Measurements from ENCODE around the gene EMILIN3.

EMILIN3 gene

DNA sequence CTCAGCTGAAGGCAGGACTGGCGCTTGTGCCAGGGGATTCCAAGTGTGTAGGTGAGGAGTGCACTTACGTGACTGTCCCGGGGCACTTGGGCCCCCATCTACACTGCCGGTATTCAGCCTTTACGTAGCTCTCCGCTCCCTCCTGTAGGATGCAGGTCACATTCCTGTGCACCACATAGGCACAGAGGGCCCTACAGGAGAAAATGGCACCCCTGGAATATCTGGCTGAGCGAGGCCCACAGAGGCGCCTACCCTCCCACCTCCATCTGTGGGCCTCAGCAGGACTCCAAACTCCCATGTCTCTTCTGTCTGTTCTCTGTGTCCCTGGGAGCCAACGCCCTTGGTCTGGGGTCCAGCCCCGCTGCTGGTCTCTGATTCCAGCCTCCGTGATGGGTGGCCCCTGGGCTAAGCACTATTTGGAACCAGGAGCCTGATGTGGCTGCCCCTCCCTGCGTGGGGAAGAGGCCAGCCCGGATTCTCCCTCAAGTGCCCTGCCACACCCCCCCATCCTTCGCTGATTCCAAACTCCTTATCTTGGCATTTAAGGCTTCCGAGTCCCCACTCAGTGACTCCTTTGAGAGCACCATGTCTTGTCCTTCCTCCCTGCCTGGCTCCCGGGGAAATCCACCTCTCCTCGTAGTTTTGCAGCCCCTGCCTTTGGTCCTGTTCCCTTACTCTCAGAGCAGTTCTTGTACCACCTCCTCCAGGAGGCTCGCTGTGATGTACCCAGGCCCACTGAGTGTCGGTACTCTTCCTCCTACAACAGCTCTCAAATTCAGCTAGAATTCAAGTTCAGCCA, 1.5 kb downstream of the EMILIN3 start:
- Histone ChIP-seq H3K4me3 (ENCODE audit: insufficient read depth, low read depth, low read length, poor library complexity, severe bottlenecking) (no peak overlapping the region), H3K9me3 (ENCODE audit: control insufficient read depth, low read length) (no peaks in the 10 kb centered on the region), H3K4me1 (ENCODE audit: control insufficient read depth, insufficient read depth, low read length, poor library complexity, severe bottlenecking) (no peaks in the 10 kb centered on the region), H3K36me3 (ENCODE audit: control insufficient read depth, insufficient read depth, low read length) (no peaks in the 10 kb centered on the region), H3K27ac (ENCODE audit: insufficient read depth, low read length, poor library complexity, severe bottlenecking) (no peak overlapping the region), H3K27me3 (replicated peaks; ENCODE audit: control insufficient read depth, insufficient read depth, low read length, poor library complexity, severe bottlenecking) (peaks cover 12% of the 10 kb centered on the region)
- no peak for DNase-seq

GRCh38 chr20:41364236-41364855, 2.3 kb downstream of the EMILIN3 start:
- no peak overlapping the region for H3K27ac ChIP-seq (ENCODE audit: insufficient read depth, low read length, poor library complexity, severe bottlenecking)
- H3K27me3 ChIP-seq (replicated peaks; ENCODE audit: control insufficient read depth, insufficient read depth, low read length, poor library complexity, severe bottlenecking), result peaks cover 12% of the 10 kb centered on the region
- DNase-seq, result no peak
- no peaks in the 10 kb centered on the region for H3K36me3 ChIP-seq (ENCODE audit: control insufficient read depth, insufficient read depth, low read length)
- no peak overlapping the region for H3K4me3 ChIP-seq (ENCODE audit: insufficient read depth, low read depth, low read length, poor library complexity, severe bottlenecking)
- no peaks in the 10 kb centered on the region for H3K9me3 ChIP-seq (ENCODE audit: control insufficient read depth, low read length)
- H3K4me1 ChIP-seq (ENCODE audit: control insufficient read depth, insufficient read depth, low read length, poor library complexity, severe bottlenecking), result no peaks in the 10 kb centered on the region

DNA sequence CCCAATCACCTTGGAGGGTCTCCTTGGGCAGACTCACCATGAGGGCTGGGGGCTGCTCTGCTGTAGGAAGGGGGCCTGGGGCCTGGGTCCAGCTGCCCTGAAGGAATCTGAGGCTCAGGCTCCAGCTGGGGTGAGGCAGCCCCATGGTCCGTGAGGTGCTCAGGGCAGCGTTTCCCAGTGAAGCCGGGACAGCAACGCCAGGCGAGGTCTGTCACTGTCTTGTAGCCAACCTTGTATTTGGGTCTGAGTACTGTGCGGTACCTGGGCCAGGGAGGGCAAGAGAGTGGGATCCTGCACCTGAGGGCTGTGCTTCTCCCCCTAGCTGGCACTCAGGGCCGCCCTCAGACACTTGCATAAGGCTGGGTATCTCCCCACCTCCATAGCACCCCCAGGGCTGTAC, 3.0 kb downstream of the EMILIN3 start:
- Histone ChIP-seq H3K27me3 (replicated peaks; ENCODE audit: control insufficient read depth, insufficient read depth, low read length, poor library complexity, severe bottlenecking) (peaks cover 12% of the 10 kb centered on the region), H3K36me3 (ENCODE audit: control insufficient read depth, insufficient read depth, low read length) (no peaks in the 10 kb centered on the region), H3K27ac (ENCODE audit: insufficient read depth, low read length, poor library complexity, severe bottlenecking) (no peak overlapping the region), H3K9me3 (ENCODE audit: control insufficient read depth, low read length) (no peaks in the 10 kb centered on the region), H3K4me3 (ENCODE audit: insufficient read depth, low read depth, low read length, poor library complexity, severe bottlenecking) (no peak overlapping the region), H3K4me1 (ENCODE audit: control insufficient read depth, insufficient read depth, low read length, poor library complexity, severe bottlenecking) (no peaks in the 10 kb centered on the region)
- DNase-seq, result no peak

DNA sequence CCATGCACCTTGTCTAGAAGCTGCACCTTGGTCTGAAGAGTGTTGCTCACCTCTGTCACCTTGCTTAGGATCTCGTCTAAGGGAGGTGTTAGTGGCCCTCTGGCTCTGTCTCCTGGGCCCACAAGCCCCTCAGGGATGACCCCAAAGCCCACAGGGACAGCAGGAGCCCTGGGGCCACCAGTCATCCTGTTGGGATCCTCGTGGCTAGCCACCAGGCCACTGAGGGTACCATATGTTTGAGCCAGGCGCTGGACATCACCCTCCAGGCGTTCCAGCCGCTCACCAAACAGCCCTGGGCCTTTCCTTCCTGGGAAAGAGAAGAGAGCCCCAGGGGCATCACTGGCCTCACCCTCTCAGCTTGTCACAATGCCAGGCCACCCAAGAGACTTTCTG, 3.9 kb downstream of the EMILIN3 start:
- H3K4me3 ChIP-seq (ENCODE audit: insufficient read depth, low read depth, low read length, poor library complexity, severe bottlenecking), result no peak overlapping the region
- no peaks in the 10 kb centered on the region for H3K9me3 ChIP-seq (ENCODE audit: control insufficient read depth, low read length)
- H3K27me3 ChIP-seq (replicated peaks; ENCODE audit: control insufficient read depth, insufficient read depth, low read length, poor library complexity, severe bottlenecking), result peaks cover 12% of the 10 kb centered on the region
- no peaks in the 10 kb centered on the region for H3K4me1 ChIP-seq (ENCODE audit: control insufficient read depth, insufficient read depth, low read length, poor library complexity, severe bottlenecking)
- no peaks in the 10 kb centered on the region for H3K36me3 ChIP-seq (ENCODE audit: control insufficient read depth, insufficient read depth, low read length)
- no peak overlapping the region for H3K27ac ChIP-seq (ENCODE audit: insufficient read depth, low read length, poor library complexity, severe bottlenecking)
- no peak for DNase-seq

GRCh38 chr20:41361757-41362747, 4.6 kb downstream of the EMILIN3 start:
- H3K36me3 ChIP-seq (ENCODE audit: control insufficient read depth, insufficient read depth, low read length), result no peaks in the 10 kb centered on the region
- no peak overlapping the region for H3K27ac ChIP-seq (ENCODE audit: insufficient read depth, low read length, poor library complexity, severe bottlenecking)
- no peaks in the 10 kb centered on the region for H3K9me3 ChIP-seq (ENCODE audit: control insufficient read depth, low read length)
- no peak for DNase-seq
- H3K4me3 ChIP-seq (ENCODE audit: insufficient read depth, low read depth, low read length, poor library complexity, severe bottlenecking), result no peak overlapping the region
- no peaks in the 10 kb centered on the region for H3K4me1 ChIP-seq (ENCODE audit: control insufficient read depth, insufficient read depth, low read length, poor library complexity, severe bottlenecking)
- peaks cover 9% of the 10 kb centered on the region for H3K27me3 ChIP-seq (replicated peaks; ENCODE audit: control insufficient read depth, insufficient read depth, low read length, poor library complexity, severe bottlenecking)

DNA sequence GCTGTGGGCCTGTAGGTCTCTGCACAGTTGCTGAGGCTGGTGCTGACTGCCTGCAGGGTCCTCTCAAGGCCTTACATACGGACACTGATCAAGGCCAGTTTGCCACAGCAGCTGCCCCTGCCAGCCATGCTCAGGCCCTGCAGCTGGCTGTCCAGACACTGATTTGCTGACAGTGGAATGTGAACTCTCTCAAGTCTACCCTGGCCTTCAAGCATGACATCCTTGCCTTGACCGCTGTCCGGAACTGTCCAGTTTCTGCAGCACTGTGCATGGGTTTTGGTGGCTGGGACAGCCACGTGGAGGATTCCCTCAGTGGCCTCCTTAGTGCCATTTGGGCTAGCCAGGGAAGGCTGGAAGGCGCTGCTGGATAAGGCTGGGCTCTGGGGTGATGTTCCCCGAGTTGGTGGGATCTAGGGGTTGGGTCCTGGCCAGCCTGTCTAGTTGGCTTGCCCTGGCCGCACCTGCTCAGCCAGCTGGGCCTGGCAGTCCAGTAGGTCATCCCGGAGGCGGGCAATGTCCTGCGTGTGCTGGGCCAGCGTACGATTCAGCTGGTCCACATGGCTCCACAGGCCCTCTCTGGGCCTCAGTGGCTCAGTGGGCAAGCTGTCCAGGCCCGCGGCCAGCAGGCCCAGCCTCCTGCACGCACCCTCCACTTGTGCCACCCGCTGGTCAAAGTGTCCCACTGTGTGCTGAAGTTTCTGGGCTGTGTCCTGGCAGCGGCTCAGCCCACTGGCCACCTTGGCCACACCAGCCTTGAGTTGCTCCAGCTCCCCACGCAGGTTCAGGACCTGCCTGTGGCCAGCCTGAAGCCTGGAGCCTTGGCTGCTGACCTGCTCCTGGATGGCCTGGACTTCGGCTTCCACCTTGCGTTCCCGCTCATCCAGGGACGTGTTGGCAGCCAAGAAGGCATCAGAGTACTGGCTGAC, 5.5 kb downstream of the EMILIN3 start:
- Histone ChIP-seq H3K27ac (ENCODE audit: insufficient read depth, low read length, poor library complexity, severe bottlenecking) (no peak overlapping the region), H3K4me1 (ENCODE audit: control insufficient read depth, insufficient read depth, low read length, poor library complexity, severe bottlenecking) (no peaks in the 10 kb centered on the region), H3K9me3 (ENCODE audit: control insufficient read depth, low read length) (no peaks in the 10 kb centered on the region), H3K27me3 (replicated peaks; ENCODE audit: control insufficient read depth, insufficient read depth, low read length, poor library complexity, severe bottlenecking) (peaks cover 7% of the 10 kb centered on the region), H3K36me3 (ENCODE audit: control insufficient read depth, insufficient read depth, low read length) (no peaks in the 10 kb centered on the region), H3K4me3 (ENCODE audit: insufficient read depth, low read depth, low read length, poor library complexity, severe bottlenecking) (no peak overlapping the region)
- no peak for DNase-seq

- Histone ChIP-seq H3K27ac (ENCODE audit: insufficient read depth, low read length, poor library complexity, severe bottlenecking) (no peak overlapping the region), H3K4me1 (ENCODE audit: control insufficient read depth, insufficient read depth, low read length, poor library complexity, severe bottlenecking) (no peaks in the 10 kb centered on the region), H3K9me3 (ENCODE audit: control insufficient read depth, low read length) (no peaks in the 10 kb centered on the region), H3K4me3 (ENCODE audit: insufficient read depth, low read depth, low read length, poor library complexity, severe bottlenecking) (no peak overlapping the region), H3K36me3 (ENCODE audit: control insufficient read depth, insufficient read depth, low read length) (no peaks in the 10 kb centered on the region), H3K27me3 (replicated peaks; ENCODE audit: control insufficient read depth, insufficient read depth, low read length, poor library complexity, severe bottlenecking) (peaks cover 5% of the 10 kb centered on the region)
- no peak for DNase-seq
Measured at GRCh38 chr20:41359541-41360011, 7.0 kb downstream of the EMILIN3 start.

- DNase-seq, result no peak
- no peak overlapping the region for H3K27ac ChIP-seq (ENCODE audit: insufficient read depth, low read length, poor library complexity, severe bottlenecking)
- no peaks in the 10 kb centered on the region for H3K9me3 ChIP-seq (ENCODE audit: control insufficient read depth, low read length)
- no peaks in the 10 kb centered on the region for H3K27me3 ChIP-seq (replicated peaks; ENCODE audit: control insufficient read depth, insufficient read depth, low read length, poor library complexity, severe bottlenecking)
- no peak overlapping the region for H3K4me3 ChIP-seq (ENCODE audit: insufficient read depth, low read depth, low read length, poor library complexity, severe bottlenecking)
- H3K36me3 ChIP-seq (ENCODE audit: control insufficient read depth, insufficient read depth, low read length), result no peaks in the 10 kb centered on the region
- H3K4me1 ChIP-seq (ENCODE audit: control insufficient read depth, insufficient read depth, low read length, poor library complexity, severe bottlenecking), result no peaks in the 10 kb centered on the region
Measured at GRCh38 chr20:41358717-41359116, 7.9 kb downstream of the EMILIN3 start.

DNA sequence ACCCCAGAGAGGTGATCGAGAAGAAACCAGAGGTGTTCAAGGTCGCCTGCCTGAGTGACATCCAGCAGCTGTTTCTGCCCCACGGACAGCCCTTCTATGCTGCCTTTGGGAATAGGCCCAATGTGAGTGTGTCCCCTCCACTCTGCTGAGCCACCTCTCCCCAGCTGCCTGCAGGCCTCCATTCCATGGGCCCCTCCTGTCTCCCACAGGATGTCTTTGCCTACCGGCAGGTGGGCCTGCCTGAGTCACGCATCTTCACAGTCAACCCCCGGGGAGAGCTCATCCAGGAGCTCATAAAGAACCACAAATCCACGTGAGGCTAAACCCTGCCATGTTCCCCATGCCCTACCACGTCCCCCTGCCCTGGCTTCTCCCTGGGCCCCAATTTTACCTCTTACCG, 8.4 kb downstream of the EMILIN3 start:
- DNase-seq, result no peak
- H3K27ac ChIP-seq (ENCODE audit: insufficient read depth, low read length, poor library complexity, severe bottlenecking), result no peak overlapping the region
- no peak overlapping the region for H3K4me3 ChIP-seq (ENCODE audit: insufficient read depth, low read depth, low read length, poor library complexity, severe bottlenecking)
- no peaks in the 10 kb centered on the region for H3K9me3 ChIP-seq (ENCODE audit: control insufficient read depth, low read length)
- no peaks in the 10 kb centered on the region for H3K4me1 ChIP-seq (ENCODE audit: control insufficient read depth, insufficient read depth, low read length, poor library complexity, severe bottlenecking)
- no peaks in the 10 kb centered on the region for H3K27me3 ChIP-seq (replicated peaks; ENCODE audit: control insufficient read depth, insufficient read depth, low read length, poor library complexity, severe bottlenecking)
- no peaks in the 10 kb centered on the region for H3K36me3 ChIP-seq (ENCODE audit: control insufficient read depth, insufficient read depth, low read length)

All from effector memory CD4-positive, alpha-beta T cell (primary cell).